ENCODE measurements around the gene VAV2. TPM values are rescaled to one million over a fixed set of nuclear protein-coding genes. Genes with fewer than 3 reads are reported as not detected.

Gene VAV2
- total and polyA plus RNA-seq, 12 donors = 2.9 to 7.1 (median 5.0) TPM

DNA sequence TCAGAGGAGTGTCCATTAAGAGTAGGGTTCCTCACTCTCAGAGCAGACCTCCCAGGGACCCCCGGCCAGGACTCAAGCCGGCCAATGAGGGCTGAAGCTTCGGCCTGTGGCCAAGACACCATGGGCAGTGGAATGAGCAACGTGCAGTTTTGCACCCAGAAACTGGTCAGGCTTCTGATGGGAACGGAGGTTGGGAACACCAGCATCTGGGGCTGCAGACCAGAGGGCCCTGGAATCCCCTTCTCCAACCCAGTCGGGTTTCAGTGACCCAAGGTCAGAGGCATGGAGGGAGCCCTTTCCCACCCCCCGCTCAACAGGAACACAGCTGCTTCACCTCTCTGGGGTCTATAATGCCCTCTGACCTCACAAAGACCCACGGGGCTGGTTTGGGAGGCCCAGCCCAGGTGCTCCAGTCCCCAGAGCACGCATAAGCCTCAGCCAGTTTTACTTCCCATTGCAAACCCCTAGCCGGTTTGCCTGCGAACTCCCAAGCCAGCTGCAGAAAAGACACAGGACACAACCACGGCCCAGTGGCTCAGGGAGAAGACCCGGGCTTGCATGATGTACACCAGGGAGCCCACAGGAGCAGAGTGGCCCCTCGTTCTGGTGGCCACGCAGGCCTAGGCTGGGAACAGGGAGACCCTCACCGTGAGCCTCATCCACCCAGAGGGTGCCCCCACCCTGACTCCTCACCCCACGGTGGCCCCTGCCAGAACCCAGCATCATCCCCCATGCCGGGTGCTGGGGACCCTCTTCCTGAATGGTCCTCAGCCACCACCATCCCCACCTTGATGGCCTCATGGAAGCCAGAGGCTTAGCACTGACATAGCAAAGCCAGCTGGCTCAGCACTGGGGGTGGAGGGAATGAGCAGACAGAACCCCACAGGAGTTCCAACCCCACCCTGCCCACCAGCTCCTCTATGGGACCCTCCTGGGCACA, 30.6 kb downstream of the VAV2 start:
- no peak overlapping the region for H3K4me3 ChIP-seq
- no peaks in the 10 kb centered on the region for H3K27me3 ChIP-seq
- 93% methylated on average over 18 of the region's 18 CpGs for WGBS, 2 donors
- TF ChIP-seq, protein P1, sequence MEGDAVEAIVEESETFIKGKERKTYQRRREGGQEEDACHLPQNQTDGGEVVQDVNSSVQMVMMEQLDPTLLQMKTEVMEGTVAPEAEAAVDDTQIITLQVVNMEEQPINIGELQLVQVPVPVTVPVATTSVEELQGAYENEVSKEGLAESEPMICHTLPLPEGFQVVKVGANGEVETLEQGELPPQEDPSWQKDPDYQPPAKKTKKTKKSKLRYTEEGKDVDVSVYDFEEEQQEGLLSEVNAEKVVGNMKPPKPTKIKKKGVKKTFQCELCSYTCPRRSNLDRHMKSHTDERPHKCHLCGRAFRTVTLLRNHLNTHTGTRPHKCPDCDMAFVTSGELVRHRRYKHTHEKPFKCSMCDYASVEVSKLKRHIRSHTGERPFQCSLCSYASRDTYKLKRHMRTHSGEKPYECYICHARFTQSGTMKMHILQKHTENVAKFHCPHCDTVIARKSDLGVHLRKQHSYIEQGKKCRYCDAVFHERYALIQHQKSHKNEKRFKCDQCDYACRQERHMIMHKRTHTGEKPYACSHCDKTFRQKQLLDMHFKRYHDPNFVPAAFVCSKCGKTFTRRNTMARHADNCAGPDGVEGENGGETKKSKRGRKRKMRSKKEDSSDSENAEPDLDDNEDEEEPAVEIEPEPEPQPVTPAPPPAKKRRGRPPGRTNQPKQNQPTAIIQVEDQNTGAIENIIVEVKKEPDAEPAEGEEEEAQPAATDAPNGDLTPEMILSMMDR (IDR thresholded peaks at IDR 0.05) = no peak
- no peak overlapping the region for H3K27ac ChIP-seq
- intact Hi-C loops (cut with DNase I) = no loop called here
- ATAC-seq (no peak), DNase-seq (no peak)
- peaks cover 0 to 23% (median 10%) of the 10 kb centered on the region in 11 donors for H3K9me3 ChIP-seq
- H3K4me1 ChIP-seq = peaks cover 8 to 44% (median 26%) of the 10 kb centered on the region in 9 donors
- H3K36me3 ChIP-seq = no peaks in the 10 kb centered on the region

- peaks cover 0 to 18% (median 10%) of the 10 kb centered on the region in 11 donors for H3K9me3 ChIP-seq
- H3K27ac ChIP-seq = no peak overlapping the region
- ATAC-seq (peak in 4 of 8 donors; percentile 31 to 58 (median 45)), DNase-seq (no peak)
- peaks cover 9 to 53% (median 35%) of the 10 kb centered on the region in 9 donors for H3K4me1 ChIP-seq
- intact Hi-C loops (cut with DNase I) = no loop called here
- no peaks in the 10 kb centered on the region for H3K36me3 ChIP-seq
- no peaks in the 10 kb centered on the region for H3K27me3 ChIP-seq
- WGBS, 2 donors = 81 to 84% methylated on average over 21 of the region's 21 CpGs
- TF ChIP-seq, protein P1 (IDR thresholded peaks at IDR 0.05) = no peak
- H3K4me3 ChIP-seq = no peak overlapping the region
These were observed 31.5 kb downstream of the VAV2 start for GRCh38 chr9:133960568-133961129.

DNA sequence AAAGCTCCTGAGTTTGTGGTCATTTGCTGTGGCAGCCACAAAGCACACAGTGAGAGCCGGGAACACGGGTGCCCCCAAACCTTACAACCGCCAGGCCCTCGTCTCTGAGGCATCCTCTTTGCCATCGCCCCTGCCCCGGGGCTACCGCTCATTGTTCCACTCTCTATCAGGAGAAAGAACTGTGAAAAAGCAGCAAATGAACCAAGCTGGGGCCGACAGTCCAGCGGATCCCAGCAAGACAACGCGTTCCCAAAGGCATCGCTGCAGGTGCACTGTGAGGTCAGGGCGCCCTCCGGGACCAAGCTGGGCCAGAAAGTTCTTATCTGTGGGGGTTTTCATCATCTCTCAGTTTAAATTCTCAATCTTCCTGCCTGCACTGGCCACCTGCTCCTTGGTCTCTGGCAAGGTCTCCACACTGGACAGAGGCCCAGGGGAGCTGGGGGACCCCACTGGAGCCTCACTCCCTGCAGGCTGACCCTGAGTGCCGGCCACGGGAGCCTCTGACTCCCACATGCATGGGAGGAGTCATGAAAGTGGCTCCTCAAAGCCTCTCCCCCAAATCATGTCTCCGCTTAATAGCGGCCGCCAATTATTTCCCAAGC, 32.1 kb downstream of the VAV2 start:
- intact Hi-C loops (cut with DNase I) = no loop called here
- Histone ChIP-seq H3K27me3 (no peaks in the 10 kb centered on the region), H3K4me3 (no peak overlapping the region), H3K36me3 (no peaks in the 10 kb centered on the region), H3K9me3 (peaks cover 0 to 16% (median 10%) of the 10 kb centered on the region in 11 donors), H3K27ac (no peak overlapping the region), H3K4me1 (peaks cover 9 to 54% (median 35%) of the 10 kb centered on the region in 9 donors)
- TF ChIP-seq, protein P1 (IDR thresholded peaks at IDR 0.05) = no peak
- DNase-seq = no peak
- ATAC-seq = peak in 1 of 8 donors; percentile 5
- 74 to 81% methylated on average over 19 of the region's 19 CpGs for WGBS, 2 donors

DNA sequence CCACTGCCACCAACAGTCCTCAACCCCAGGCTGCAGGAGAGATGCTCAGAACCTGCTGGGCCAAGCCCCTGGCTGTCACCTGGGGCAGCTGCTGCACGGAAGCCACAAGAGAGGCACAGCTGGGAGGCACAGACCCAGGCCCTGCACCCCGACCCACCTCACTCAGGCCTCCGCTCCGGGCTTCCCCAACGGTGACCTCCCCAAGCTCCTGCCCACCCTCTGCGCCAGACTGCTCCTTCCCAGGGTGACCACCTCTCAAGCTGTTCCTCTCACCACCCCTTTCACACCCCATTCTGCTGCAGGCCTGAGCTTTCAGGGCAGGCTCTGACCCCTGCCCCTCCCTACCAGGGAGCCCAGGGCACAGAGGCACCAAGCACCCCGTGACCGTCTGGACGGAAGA, 33.0 kb downstream of the VAV2 start:
- WGBS, 2 donors = 96 to 98% methylated on average over 9 of the region's 9 CpGs
- DNase-seq (peak in 1 of 2 donors; percentile 5), ATAC-seq (no peak)
- intact Hi-C loops (cut with DNase I) = no loop called here
- no peak overlapping the region for H3K27ac ChIP-seq
- peaks cover 0 to 7% (median under 1%) of the 10 kb centered on the region in 11 donors for H3K9me3 ChIP-seq
- H3K4me1 ChIP-seq = peaks cover 11 to 60% (median 35%) of the 10 kb centered on the region in 9 donors
- no peaks in the 10 kb centered on the region for H3K36me3 ChIP-seq
- no peak overlapping the region for H3K4me3 ChIP-seq
- H3K27me3 ChIP-seq = no peaks in the 10 kb centered on the region
- TF ChIP-seq, protein P1 (IDR thresholded peaks at IDR 0.05) = no peak
